Natural killer cell treated with Interleukin-12 subunit alpha and Interleukin-12 subunit beta and Interleukin-15 and Interleukin-18, amount 100 ng/mL, for 72 hours (primary cell): ENCODE data around the gene LTA4H. TPM values are rescaled to one million over a fixed set of nuclear protein-coding genes. Genes with fewer than 3 reads are reported as not detected.

Experiments
- ATAC-seq, 2 donors: fragments of 150-1000 bp; cut with Tn5 transposase in 1 of 2; sonication (Bioruptor Pico), chemical (Tn5 transposase) in 1 of 2; 2 replicates each; pipeline ENCODE4 v1.10.0; 2021
- DNase-seq: peaks from one replicate; pipeline ENCODE4 v3.0.0; 2022; ENCODE audit warnings: low spot score
- H3K27ac Mint-ChIP-seq, 2 donors: 1 replicate in 1 of 2; 2 replicates in 1 of 2; pipeline ENCODE4 v1.8.0; 2022; ENCODE audit warnings: mixed read lengths in 2 of 2, mild to moderate bottlenecking in 1 of 2, moderate library complexity in 1 of 2
- H3K27me3 Mint-ChIP-seq, 2 donors: 1 replicate in 1 of 2; 2 replicates in 1 of 2; pipeline ENCODE4 v1.8.0; 2022; ENCODE audit warnings: mixed read lengths in 2 of 2
- H3K36me3 Mint-ChIP-seq: one replicate; pipeline ENCODE4 v1.8.0; 2022; ENCODE audit warnings: mixed read lengths
- H3K4me1 Mint-ChIP-seq, 2 donors: 1 replicate in 1 of 2; 2 replicates in 1 of 2; pipeline ENCODE4 v1.8.0; 2022; ENCODE audit warnings: low read depth in 2 of 2, mixed read lengths in 2 of 2, mild to moderate bottlenecking in 1 of 2
- H3K4me3 Mint-ChIP-seq: one replicate; pipeline ENCODE4 v1.8.0; 2022; ENCODE audit warnings: mixed read lengths
- H3K9me3 Mint-ChIP-seq: 2 replicates; pipeline ENCODE4 v1.8.0; 2022; ENCODE audit warnings: mixed read lengths
- total RNA-seq, 2 donors: library from RNA; stranded (reverse); gene quantifications; one replicate each; pipeline ENCODE4 v1.2.3, GENCODE V29; 2022

The LTA4H gene
- total RNA-seq, 2 donors from 2014 or later, result 43.5 to 47.3 TPM

DNA sequence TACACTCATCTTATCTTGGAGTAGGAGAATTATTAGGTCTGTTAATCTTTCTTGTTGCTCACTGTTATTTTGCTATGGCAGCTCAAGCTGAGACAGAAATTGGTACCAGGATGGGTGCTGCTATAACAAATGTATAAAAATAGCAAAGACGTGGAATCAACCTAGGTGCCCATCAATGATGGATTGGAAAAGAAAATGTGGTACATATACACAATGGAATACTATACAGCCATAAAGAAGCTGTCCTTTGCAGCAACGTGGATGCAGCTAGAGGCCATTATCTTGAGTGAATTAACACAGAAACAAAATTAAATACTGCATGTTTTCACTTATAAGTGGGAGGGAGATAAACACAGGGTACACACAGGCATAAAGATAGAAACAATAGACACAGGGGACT, 14.8 kb upstream of the LTA4H start:
- H3K27ac Mint-ChIP-seq, result no peak overlapping the region
- no peak for DNase-seq

DNA sequence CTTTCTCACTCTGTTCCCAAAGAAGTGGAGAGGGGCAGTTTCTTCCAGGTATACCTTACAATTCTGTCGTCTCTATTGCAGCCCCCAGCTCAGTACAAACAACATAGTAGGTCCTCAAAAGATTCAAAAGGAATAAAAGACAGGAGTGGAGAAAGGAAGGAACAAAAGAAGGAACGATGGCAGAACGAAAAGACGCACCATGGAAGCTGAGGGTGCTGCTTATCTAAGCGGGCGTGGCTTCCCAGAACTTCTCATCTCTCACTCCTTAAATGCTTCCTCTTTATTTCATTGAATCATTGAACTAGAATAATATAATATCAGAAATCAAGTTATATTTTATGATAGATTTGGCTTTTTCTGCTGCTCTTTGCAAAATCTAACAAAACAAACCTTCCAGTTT, 13.7 kb upstream of the LTA4H start:
- Mint-ChIP-seq H3K36me3 (no peaks in the 10 kb centered on the region), H3K4me3 (no peak overlapping the region), H3K9me3 (peaks cover 4% of the 10 kb centered on the region), H3K27ac (peak overlapping the region in 1 of 2 donors; percentile 74), H3K4me1 (peaks cover 31 to 33% of the 10 kb centered on the region in 2 donors), H3K27me3 (peaks cover 0 to 4% of the 10 kb centered on the region in 2 donors)
- ATAC-seq, result no peak
- no peak for DNase-seq

More for the DNA sequence above, 14.8 kb upstream of the LTA4H start:
- Mint-ChIP-seq H3K9me3 (peaks cover 4% of the 10 kb centered on the region), H3K27me3 (peaks cover 0 to 4% of the 10 kb centered on the region in 2 donors), H3K4me1 (peaks cover 22 to 27% of the 10 kb centered on the region in 2 donors), H3K36me3 (no peaks in the 10 kb centered on the region), H3K4me3 (no peak overlapping the region)
- no peak for ATAC-seq

DNA sequence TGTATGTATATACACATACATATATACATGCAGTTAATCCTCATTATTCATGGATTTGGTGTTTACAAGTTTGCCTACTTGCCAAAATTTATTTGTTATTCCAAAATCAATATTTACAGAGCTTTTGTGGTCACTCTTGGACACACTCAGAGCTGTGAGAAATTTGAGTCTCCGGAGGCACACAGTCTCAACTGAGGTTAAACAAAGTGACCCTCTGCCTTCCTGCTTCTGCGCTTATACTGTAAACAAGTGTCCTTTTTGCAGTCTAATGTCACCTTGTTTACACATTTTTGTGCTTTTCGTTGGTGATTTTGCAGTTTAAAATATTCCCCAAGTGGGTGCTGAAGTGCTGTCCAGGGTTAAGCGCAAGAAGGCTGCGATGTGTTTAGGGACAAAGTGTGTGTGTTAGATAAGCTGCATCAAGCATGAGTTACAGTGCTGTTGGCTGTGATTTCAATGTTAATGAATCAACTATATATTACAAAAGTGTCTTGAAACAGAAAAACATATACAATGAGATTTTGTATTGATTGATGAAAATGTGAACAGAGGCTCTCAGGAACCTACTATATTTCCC, 13.1 kb upstream of the LTA4H start:
- Mint-ChIP-seq H3K27me3 (peaks cover 0 to 4% of the 10 kb centered on the region in 2 donors), H3K4me3 (peak overlapping the region; percentile 60), H3K36me3 (no peaks in the 10 kb centered on the region), H3K9me3 (peaks cover 4% of the 10 kb centered on the region), H3K4me1 (peaks cover 34 to 37% of the 10 kb centered on the region in 2 donors), H3K27ac (peak overlapping the region; percentile 27 to 74)
- ATAC-seq (no peak), DNase-seq (no peak)

DNA sequence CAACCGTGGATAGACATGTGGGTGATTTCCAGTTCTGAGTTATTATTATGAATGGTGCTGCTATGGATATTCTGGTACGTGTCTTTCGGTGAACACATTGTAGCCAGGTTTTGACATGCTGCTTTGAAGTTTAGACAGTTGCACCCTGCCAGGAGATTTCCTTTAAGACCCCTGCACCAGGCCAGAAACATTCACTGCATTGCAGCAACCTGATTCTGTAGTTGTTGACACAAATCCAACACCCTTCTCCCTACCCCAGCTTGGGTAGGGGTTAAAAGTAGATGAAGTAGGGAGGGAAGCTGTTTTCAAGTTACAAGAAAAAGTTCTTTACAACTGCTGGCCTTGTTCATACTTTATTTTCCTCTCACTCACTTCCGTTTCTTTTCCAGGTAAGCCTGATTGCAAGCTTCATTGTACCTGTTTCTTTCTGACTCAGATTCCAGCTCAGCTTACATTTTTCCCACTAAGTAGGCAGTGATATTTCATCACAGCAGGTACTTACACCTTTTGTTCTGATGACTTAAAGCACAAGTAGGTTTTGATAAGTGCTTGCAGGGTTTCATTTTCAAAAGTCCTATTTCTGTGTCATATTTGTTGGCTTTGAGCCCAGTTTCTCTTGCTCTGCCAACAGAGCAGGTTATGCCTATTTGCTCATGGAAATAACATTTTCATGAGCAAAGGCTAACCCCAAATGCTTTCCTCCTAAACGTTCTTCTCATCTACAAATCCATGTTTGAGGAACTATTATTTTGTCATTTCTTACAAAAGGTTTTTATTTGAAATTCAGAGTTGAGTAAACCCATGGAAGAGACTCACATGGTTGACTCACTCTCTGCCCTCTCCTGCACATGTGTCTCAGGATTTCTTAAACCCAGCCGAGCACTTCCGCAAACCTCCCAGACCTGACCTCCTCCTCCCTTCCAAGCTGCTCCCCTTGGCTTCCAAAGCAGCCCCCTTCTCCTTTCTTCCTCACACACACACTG, 12.1 kb upstream of the LTA4H start:
- H3K36me3 Mint-ChIP-seq, result no peaks in the 10 kb centered on the region
- peak; percentile 64 to 70 for ATAC-seq
- peaks cover 35 to 38% of the 10 kb centered on the region in 2 donors for H3K4me1 Mint-ChIP-seq
- no peak for DNase-seq
- peak overlapping the region; percentile 60 for H3K4me3 Mint-ChIP-seq
- H3K9me3 Mint-ChIP-seq, result peaks cover 4% of the 10 kb centered on the region
- peaks cover 0 to 4% of the 10 kb centered on the region in 2 donors for H3K27me3 Mint-ChIP-seq
- peak overlapping the region; percentile 27 to 74 for H3K27ac Mint-ChIP-seq

DNA sequence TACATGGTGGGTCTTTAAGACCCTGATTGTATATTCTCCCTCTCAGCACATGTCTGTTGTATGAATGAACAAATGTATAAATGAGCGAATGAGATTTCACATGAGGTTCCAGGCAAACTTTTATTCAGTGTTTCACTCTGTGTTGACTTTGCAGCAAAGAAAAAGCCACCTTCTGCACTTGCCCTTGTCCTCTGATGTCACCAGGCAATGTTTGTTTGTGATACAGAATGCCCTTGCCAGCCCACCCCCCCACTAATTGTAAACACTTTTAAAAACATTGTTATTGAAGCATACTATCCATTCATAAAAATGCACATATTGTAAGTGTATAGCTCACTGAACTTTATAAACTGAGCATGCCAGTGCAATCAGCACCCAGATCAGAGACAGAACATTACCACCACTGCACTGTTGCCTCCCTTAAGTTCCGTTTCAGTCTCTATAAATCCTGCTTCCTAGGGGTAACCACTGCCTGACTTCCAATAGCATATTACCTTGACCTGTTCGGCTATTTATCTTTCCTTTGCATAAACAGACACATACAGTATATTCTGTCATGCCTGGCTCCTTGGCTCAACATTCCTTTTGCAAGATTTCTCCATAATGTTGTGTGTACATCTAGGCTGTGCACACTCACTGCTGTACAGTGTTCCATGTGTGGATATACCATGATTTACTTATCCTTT, 11.3 kb upstream of the LTA4H start:
- Mint-ChIP-seq H3K27ac (peak overlapping the region; percentile 27 to 74), H3K27me3 (peaks cover 0 to 4% of the 10 kb centered on the region in 2 donors), H3K36me3 (no peaks in the 10 kb centered on the region), H3K4me3 (peak overlapping the region; percentile 3), H3K4me1 (peaks cover 35 to 38% of the 10 kb centered on the region in 2 donors), H3K9me3 (peaks cover 4% of the 10 kb centered on the region)
- DNase-seq (no peak), ATAC-seq (peak in 1 of 2 donors; percentile 21)

DNA sequence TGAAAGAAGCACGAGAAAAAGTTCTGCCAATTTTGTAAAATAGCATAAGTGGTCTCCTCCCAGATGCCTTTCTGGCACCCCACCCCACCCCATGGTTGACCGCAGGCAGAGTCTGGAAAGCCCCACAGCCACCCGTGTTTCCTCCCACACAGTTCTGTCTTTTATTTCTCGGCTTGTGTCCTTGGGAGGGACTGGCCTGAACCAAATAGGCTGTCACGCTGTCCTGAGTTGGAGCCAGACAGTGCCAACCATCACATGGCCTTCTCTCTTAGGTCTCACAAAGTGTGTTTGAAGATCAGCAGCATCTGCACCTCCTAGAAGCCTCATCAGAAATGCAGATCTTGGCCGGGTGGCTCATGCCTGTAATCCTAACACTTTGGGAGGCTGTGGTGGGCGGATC, 10.2 kb upstream of the LTA4H start:
- peak; percentile 57 to 76 for ATAC-seq
- Mint-ChIP-seq H3K27ac (peak overlapping the region in 1 of 2 donors; percentile 27), H3K4me3 (no peak overlapping the region), H3K4me1 (peaks cover 35 to 38% of the 10 kb centered on the region in 2 donors), H3K36me3 (no peaks in the 10 kb centered on the region), H3K9me3 (peaks cover 4% of the 10 kb centered on the region), H3K27me3 (peaks cover 0 to 4% of the 10 kb centered on the region in 2 donors)
- DNase-seq, result peak; percentile 70

DNA sequence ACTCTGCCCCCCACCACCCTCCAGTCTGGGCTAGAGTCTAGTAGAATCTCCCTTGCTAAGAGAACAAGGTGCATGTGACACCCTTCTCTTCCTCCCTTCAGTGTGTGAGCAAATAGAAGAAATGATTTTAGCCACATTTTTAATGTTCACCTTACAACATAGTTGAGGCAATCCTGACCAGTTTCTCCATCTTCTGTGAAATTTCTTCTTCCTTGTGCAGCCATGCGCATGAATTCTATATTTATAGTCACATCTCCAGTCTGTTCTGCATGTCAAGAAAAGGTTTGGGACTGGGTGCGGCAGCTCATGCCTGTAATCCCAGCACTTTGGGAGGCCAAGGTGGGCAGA, 9.5 kb upstream of the LTA4H start:
- Mint-ChIP-seq H3K36me3 (no peaks in the 10 kb centered on the region), H3K27ac (peak overlapping the region; percentile 6 to 27), H3K9me3 (no peaks in the 10 kb centered on the region), H3K4me3 (peak overlapping the region; percentile 50), H3K27me3 (peaks cover 0 to 2% of the 10 kb centered on the region in 2 donors), H3K4me1 (peaks cover 35 to 38% of the 10 kb centered on the region in 2 donors)
- DNase-seq, result no peak
- ATAC-seq, result no peak

DNA sequence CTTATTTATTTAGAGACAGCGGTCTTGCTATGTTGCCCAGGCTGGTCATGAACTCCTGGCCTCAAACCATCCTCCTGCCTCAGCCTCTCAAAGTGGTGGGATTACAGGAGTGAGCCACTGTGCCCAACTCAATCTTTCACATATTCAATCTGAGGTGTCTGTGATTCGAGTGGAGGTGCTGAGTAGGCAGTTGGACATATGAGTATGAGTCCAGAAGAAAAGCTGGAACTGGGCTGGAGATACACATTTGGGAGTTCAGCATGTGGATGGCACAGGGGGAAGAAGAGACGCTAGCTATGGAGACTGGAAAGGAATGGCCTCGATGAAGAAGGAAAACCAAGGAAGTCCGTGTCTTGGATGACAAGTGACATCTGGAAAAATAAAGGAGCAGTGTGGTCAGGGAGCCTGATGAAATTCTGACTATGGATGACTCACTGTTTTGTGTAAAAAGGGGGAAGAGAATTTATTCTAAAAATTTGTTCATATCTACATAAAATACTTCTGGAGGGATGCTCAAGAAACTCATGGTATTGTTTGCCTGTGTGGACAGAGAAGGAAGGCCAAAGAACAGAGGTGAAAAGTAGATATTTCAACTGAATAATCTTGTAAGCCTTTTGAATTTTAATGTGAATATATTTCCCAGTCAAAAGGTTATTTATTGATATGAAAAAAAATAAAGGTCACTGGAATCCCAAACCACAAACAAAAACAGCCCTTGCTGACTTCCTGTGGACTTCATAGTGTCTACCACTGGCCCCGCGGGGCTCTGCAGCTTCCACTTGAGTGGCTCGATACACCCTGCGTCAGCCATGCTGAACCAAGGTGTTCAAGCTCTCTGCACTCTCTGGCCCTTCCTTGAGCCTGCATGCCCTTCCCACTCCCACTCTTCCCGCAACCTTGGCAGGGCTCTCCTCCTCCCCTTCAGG, 8.9 kb upstream of the LTA4H start:
- peak overlapping the region; percentile 8 to 27 for H3K27ac Mint-ChIP-seq
- peak overlapping the region; percentile 50 for H3K4me3 Mint-ChIP-seq
- ATAC-seq, result no peak
- peaks cover 35 to 38% of the 10 kb centered on the region in 2 donors for H3K4me1 Mint-ChIP-seq
- no peaks in the 10 kb centered on the region for H3K27me3 Mint-ChIP-seq
- H3K36me3 Mint-ChIP-seq, result no peaks in the 10 kb centered on the region
- no peaks in the 10 kb centered on the region for H3K9me3 Mint-ChIP-seq
- DNase-seq, result no peak

DNA sequence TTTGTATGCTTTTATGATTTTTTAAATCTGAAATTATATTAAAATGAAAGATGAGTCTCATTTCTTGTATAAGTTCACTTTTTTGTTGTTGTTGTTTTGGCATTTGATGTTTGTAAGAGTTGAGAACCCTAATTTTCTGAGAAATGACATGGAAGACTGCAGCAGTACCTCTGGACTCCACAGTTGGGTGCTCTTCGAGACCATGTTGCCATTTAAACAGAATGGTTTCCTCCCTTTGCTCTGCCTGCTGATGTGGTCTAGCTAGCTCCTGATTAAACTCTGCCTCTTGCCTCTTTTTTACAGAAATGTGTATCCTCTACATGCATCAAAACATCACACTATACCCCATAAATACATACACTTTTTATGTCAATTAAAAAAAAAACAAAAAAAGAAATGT, 5.8 kb upstream of the LTA4H start:
- H3K27ac Mint-ChIP-seq, result no peak overlapping the region
- no peaks in the 10 kb centered on the region for H3K9me3 Mint-ChIP-seq
- H3K27me3 Mint-ChIP-seq, result no peaks in the 10 kb centered on the region
- H3K4me3 Mint-ChIP-seq, result no peak overlapping the region
- no peak for DNase-seq
- H3K4me1 Mint-ChIP-seq, result peaks cover 15 to 16% of the 10 kb centered on the region in 2 donors
- H3K36me3 Mint-ChIP-seq, result no peaks in the 10 kb centered on the region
- no peak for ATAC-seq

DNA sequence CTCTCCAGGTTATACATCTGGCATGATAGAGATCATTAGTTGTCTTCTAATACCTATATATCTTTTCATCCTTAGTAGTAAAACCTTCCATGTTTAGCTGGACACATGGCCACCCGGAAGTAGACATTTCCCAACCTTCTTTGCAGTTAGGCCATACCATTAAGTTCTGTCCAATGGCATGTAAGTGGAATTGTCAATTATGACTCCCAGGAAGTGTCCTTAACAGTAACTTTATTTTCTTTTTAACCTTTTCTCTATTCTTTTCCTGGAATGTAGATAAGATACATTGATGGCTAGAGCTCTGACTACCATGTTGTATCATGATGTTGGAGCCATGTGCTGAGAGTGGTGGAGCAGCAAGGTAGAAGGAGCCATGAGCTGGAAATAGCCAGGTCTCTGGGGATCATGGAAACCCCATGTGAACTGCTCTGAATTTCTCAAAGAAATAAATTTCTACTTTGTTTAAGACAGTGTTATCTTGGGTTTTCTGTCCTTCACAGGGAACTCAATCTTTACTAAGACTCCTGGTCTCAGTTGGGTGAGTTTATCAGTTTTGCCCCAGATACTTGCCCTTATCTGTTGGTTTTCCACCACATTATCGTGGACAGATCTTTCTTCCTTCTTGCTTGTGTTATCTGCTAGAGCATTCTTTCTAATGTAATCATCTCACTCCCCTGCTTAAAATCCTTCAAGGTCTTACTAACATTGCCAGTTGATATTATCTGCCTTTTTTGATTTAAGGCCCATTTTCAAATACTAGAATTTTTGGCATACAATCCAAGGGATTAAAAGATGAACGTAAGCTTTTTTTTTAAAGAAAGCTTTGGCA, 5.1 kb upstream of the LTA4H start:
- Mint-ChIP-seq H3K4me1 (peaks cover 13 to 16% of the 10 kb centered on the region in 2 donors), H3K36me3 (no peaks in the 10 kb centered on the region), H3K27me3 (no peaks in the 10 kb centered on the region), H3K27ac (no peak overlapping the region), H3K4me3 (no peak overlapping the region), H3K9me3 (no peaks in the 10 kb centered on the region)
- no peak for DNase-seq
- ATAC-seq, result no peak

DNA sequence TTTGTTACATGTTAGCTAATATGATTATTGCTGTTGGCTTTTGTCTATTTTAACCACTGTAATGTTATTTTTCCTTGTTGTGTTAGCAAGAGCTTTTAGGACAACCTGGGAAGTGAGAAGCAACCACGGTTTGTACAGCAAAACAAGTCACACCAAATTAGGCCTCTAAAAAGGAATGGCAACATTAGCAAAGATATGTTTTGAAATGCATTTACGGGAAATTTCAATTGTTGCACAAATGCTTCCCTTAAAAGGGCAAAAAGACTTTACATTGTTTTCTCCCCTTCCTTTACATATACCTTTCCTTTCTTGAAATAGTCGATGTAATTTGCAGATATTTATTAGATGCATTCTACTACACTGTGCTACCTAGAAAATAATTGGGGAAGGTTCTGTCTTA, 4.1 kb upstream of the LTA4H start:
- ATAC-seq (no peak), DNase-seq (no peak)
- Mint-ChIP-seq H3K27me3 (no peaks in the 10 kb centered on the region), H3K36me3 (no peaks in the 10 kb centered on the region), H3K27ac (no peak overlapping the region), H3K4me3 (no peak overlapping the region), H3K9me3 (no peaks in the 10 kb centered on the region), H3K4me1 (peaks cover 7 to 10% of the 10 kb centered on the region in 2 donors)

DNA sequence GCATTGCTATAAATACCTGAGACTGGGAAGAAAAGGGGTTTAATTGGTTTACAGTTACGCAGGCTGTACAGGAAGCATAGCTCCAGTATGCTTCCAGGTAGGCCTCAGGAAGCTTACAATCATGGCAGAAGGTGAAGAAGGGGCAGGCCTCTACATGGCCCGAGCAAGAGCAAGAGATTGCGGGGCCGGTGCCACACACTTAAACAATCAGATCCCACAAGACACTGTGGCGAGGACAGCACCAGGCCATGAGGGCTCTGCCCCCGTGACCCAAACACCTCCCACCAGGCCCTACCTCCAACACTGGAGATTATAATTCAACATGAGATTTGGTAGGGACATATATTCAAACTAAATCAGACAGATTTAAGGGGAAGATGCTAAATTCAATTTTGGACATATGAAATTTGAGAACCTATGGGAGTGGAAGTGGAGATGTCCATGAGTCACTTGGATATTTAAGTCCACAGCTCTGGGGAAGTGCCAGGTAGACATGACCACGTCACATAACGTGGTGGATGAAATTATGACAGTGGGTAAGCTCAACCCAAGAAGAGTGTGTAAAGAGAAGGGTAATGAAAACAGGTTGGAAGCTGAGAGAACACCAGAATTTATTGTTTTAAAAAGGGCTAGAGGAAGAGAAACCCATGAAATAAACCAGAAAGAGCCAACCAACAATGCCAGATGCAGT, 1.5 kb upstream of the LTA4H start:
- Mint-ChIP-seq H3K4me1 (no peaks in the 10 kb centered on the region), H3K36me3 (no peaks in the 10 kb centered on the region), H3K27me3 (no peaks in the 10 kb centered on the region), H3K4me3 (no peak overlapping the region), H3K9me3 (no peaks in the 10 kb centered on the region), H3K27ac (no peak overlapping the region)
- DNase-seq (no peak), ATAC-seq (no peak)
